Tibial artery (tissue), 4 donors: Measurements from ENCODE around the gene SETDB1.
"Not testable (repeated sequence)": the region's sequence is repeated elsewhere in the genome, so short reads cannot be mapped to it uniquely, and the experiment has no call there.

Experiments
- DNase-seq, 2 donors: peaks; one replicate each; pipeline ENCODE4 v3.0.0-alpha.2; 2019
- H3K27ac ChIP-seq, 2 donors: fragments of 200-600 bp; sonication (generic) in 1 of 2; 1 replicate in 1 of 2; 2 replicates in 1 of 2; pipeline ENCODE4 v1.5.1; 2018 to 2019; ENCODE audit warnings: mild to moderate bottlenecking in 1 of 2
- H3K27me3 ChIP-seq, 2 donors: fragments of 200-600 bp; sonication (generic) in 1 of 2; one replicate each; pipeline versions ENCODE4 v1.5.1 to v1.6.0; 2016 to 2019
- H3K36me3 ChIP-seq, 3 donors: fragments of 200-600 bp; sonication (generic) in 2 of 3; one replicate each; pipeline ENCODE4 v1.5.1; 2016 to 2019; ENCODE audit warnings: mild to moderate bottlenecking in 2 of 3
- H3K4me1 ChIP-seq, 4 donors: fragments of 200-600 bp; sonication (generic) in 2 of 4; 1 replicate in 3 of 4; 2 replicates in 1 of 4; pipeline ENCODE4 v1.5.1; 2016 to 2019
- H3K4me3 ChIP-seq, 2 donors: fragments of 200-600 bp; sonication (generic) in 1 of 2; 1 replicate in 1 of 2; 2 replicates in 1 of 2; pipeline ENCODE4 v1.5.1; 2018 to 2019; ENCODE audit warnings: mild to moderate bottlenecking in 2 of 2
- H3K9me3 ChIP-seq, 3 donors: fragments of 200-600 bp; sonication (generic) in 1 of 3; one replicate each; pipeline ENCODE4 v1.5.1; 2016 to 2019
- intact Hi-C: fragments of 100-400 bp; cut with DNase I; formaldehyde crosslinking; loops from one replicate; pipeline ENCODE4 v1.15.0; 2023; ENCODE audit warnings: low total_unique reads
- TF ChIP-seq, protein P1 (sequence below), 2 experiments: fragments of 200-600 bp in 1 of 2; fragments of 450-650 bp in 1 of 2; IDR thresholded peaks; one replicate each; pipeline ENCODE4 v1.5.1; 2017 to 2019; ENCODE audit warnings: antibody characterized with exemption in 2 of 2, mild to moderate bottlenecking in 1 of 2, moderate library complexity in 1 of 2

Gene SETDB1

DNA sequence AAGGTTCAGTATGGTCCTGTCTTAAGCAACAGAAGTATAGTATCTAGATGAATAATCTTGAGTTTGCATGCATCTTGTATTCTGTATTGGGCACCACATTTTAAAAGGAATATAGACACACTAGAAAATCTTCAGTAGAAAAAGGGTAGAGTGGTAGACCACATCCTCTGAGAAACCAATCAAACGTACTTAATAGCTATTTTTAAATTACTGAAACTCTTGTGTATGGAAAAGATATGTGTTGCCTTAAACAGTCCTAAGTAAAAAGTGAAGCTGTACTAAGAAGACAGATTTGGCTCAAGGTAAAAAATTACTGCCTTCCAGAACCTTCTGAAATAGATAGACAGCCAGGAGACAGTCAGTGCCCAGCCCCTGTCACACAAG, 36.1 kb upstream of the SETDB1 start:
- no peaks in the 10 kb centered on the region for H3K9me3 ChIP-seq
- no peak overlapping the region for H3K4me3 ChIP-seq
- no peak for DNase-seq
- no peaks in the 10 kb centered on the region for H3K27me3 ChIP-seq
- H3K27ac ChIP-seq: no peak overlapping the region
- TF ChIP-seq, protein P1, sequence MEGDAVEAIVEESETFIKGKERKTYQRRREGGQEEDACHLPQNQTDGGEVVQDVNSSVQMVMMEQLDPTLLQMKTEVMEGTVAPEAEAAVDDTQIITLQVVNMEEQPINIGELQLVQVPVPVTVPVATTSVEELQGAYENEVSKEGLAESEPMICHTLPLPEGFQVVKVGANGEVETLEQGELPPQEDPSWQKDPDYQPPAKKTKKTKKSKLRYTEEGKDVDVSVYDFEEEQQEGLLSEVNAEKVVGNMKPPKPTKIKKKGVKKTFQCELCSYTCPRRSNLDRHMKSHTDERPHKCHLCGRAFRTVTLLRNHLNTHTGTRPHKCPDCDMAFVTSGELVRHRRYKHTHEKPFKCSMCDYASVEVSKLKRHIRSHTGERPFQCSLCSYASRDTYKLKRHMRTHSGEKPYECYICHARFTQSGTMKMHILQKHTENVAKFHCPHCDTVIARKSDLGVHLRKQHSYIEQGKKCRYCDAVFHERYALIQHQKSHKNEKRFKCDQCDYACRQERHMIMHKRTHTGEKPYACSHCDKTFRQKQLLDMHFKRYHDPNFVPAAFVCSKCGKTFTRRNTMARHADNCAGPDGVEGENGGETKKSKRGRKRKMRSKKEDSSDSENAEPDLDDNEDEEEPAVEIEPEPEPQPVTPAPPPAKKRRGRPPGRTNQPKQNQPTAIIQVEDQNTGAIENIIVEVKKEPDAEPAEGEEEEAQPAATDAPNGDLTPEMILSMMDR (IDR thresholded peaks at IDR 0.05): no peak
- no peaks in the 10 kb centered on the region for H3K4me1 ChIP-seq
- no peaks in the 10 kb centered on the region for H3K36me3 ChIP-seq
- intact Hi-C loops: no loop called here

DNA sequence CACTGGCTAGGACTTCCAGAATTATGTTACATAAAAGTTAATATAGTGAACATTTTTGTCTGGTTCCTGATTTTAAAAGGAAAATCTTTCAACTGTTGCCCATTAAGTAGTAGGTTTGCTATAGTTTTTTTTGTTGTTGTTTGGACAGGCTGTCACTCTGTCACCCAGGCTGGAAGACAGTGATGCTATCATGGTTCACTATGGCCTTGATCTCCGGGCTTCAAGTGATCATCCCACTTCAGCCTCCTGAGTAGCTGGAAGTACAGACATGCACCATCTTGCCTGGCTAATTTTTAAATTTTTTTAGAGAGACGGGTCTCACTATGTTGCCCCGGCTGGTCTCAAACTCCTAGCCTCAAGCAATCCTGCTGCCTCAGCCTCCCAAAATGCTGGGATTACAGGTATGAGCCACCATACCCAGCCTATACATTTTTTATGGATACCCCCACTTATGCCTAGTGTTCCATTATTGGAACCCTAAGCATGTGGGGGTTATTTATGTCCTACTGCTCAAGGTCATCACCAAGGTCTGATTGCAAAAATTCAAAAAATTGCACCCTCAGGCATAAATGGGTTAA, 32.7 kb upstream of the SETDB1 start:
- peaks cover 0 to 9% of the 10 kb centered on the region in 2 donors for H3K27me3 ChIP-seq
- no peaks in the 10 kb centered on the region for H3K36me3 ChIP-seq
- H3K4me3 ChIP-seq: no peak overlapping the region
- DNase-seq: no peak
- TF ChIP-seq, protein P1 (IDR thresholded peaks at IDR 0.05): no peak
- no peaks in the 10 kb centered on the region for H3K4me1 ChIP-seq
- no peaks in the 10 kb centered on the region for H3K9me3 ChIP-seq
- intact Hi-C loops: no loop called here
- H3K27ac ChIP-seq: no peak overlapping the region

- Histone ChIP-seq H3K27me3 (peaks cover 0 to 9% of the 10 kb centered on the region in 2 donors), H3K9me3 (no peaks in the 10 kb centered on the region), H3K27ac (no peak overlapping the region), H3K4me1 (no peaks in the 10 kb centered on the region), H3K36me3 (no peaks in the 10 kb centered on the region), H3K4me3 (no peak overlapping the region)
- TF ChIP-seq, protein P1 (IDR thresholded peaks at IDR 0.05): no peak
- intact Hi-C loops: no loop called here
- no peak for DNase-seq
Observed at GRCh38 chr1:150895618-150896017, 30.5 kb upstream of the SETDB1 start.

- DNase-seq, H3K27ac ChIP-seq, H3K4me1 ChIP-seq, H3K9me3 ChIP-seq, H3K27me3 ChIP-seq, H3K36me3 ChIP-seq, intact Hi-C loops, H3K4me3 ChIP-seq: not testable (repeated sequence)
Observed at GRCh38 chr1:150899795-150900194, 26.4 kb upstream of the SETDB1 start.

- TF ChIP-seq, protein P1 (IDR thresholded peaks at IDR 0.05): no peak
- Histone ChIP-seq H3K4me3 (no peak overlapping the region), H3K27me3 (peaks cover 0 to 2% of the 10 kb centered on the region in 2 donors), H3K4me1 (no peaks in the 10 kb centered on the region), H3K36me3 (no peaks in the 10 kb centered on the region), H3K27ac (no peak overlapping the region), H3K9me3 (no peaks in the 10 kb centered on the region)
- intact Hi-C loops: no loop called here
- no peak for DNase-seq
Observed at GRCh38 chr1:150902346-150902745, 23.8 kb upstream of the SETDB1 start.

DNA sequence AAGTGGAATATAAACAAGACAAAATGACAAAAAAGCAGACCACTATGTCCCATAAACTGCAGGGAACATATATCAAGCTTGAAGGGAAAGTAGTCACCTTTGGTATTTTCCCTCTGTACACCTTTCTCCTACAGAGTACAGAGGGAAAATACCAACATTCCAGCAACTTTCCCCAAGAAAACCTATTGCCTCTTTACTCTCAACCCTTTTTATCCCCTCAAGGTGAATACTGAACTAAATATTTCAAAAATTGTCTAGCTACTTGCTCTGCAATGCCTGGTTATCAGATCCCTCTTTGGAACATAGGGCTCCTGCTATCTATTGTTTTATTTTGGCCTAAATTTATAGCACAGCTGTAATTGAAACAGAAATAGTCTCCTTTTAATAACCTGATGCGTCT, 23.4 kb upstream of the SETDB1 start:
- Histone ChIP-seq H3K9me3 (no peaks in the 10 kb centered on the region), H3K4me3 (no peak overlapping the region), H3K4me1 (no peaks in the 10 kb centered on the region), H3K27me3 (no peaks in the 10 kb centered on the region), H3K27ac (no peak overlapping the region), H3K36me3 (no peaks in the 10 kb centered on the region)
- TF ChIP-seq, protein P1 (IDR thresholded peaks at IDR 0.05): no peak
- intact Hi-C loops: no loop called here
- no peak for DNase-seq
